Upper lobe of left lung (tissue), 4 donors: Measurements from ENCODE around the gene RMDN2.

Source experiments
- CTCF ChIP-seq, 6 experiments: fragments of 450-650 bp in 4 of 6; fragments of 200-600 bp in 2 of 6; sonication (generic) in 2 of 6; IDR thresholded peaks; one replicate each; pipeline ENCODE4 v1.5.1; 2016 to 2019; ENCODE audit warnings: antibody characterized with exemption in 6 of 6
- EP300 ChIP-seq, 4 donors: sonication (generic); formaldehyde crosslinking; IDR thresholded peaks; one replicate each; pipeline ENCODE4 v1.5.1; 2017; ENCODE audit warnings: antibody characterized with exemption in 4 of 4, control low read depth in 2 of 4
- POLR2A ChIP-seq, 4 donors: fragments of 450-650 bp; IDR thresholded peaks; one replicate each; pipeline ENCODE4 v1.5.1; 2016 to 2017; ENCODE audit warnings: antibody characterized with exemption in 4 of 4, mild to moderate bottlenecking in 2 of 4
- POLR2AphosphoS5 ChIP-seq, 2 donors: sonication (generic); formaldehyde crosslinking; IDR thresholded peaks; one replicate each; pipeline ENCODE4 v1.5.1; 2017; ENCODE audit warnings: antibody characterized with exemption in 2 of 2

GRCh38 chr2:37883518-37883917, 41.6 kb upstream of the RMDN2 start:
- no peak for TF ChIP-seq CTCF (IDR thresholded peaks at IDR 0.05)
- TF ChIP-seq POLR2AphosphoS5 (IDR thresholded peaks at IDR 0.05): no peak
- no peak for TF ChIP-seq POLR2A (IDR thresholded peaks at IDR 0.05)
- no peak for TF ChIP-seq EP300 (IDR thresholded peaks at IDR 0.05)
